B cell (primary cell): ENCODE results near the gene DNAJC2. TPM values are rescaled to one million over a fixed set of nuclear protein-coding genes. Genes with fewer than 3 reads are reported as not detected.

Source experiments
- ATAC-seq: fragments of 200-7000 bp; cut with Tn5 transposase; one replicate; pipeline ENCODE4 v1.10.0; 2021; ENCODE audit warnings: low read depth, mild to moderate bottlenecking, moderate number of reproducible peaks, moderate library complexity
- CTCF ChIA-PET: fragments of 350-600 bp; sonication (Branson Sonifier 250); formaldehyde crosslinking; loops from one replicate; lab custom pipeline; 2021; ENCODE audit warnings: antibody characterized with exemption, inconsistent platforms; lab: Charles Lee
- POLR2A ChIA-PET: fragments of 350-600 bp; sonication (Branson Sonifier 250); formaldehyde crosslinking; loops from one replicate; lab custom pipeline; 2021; ENCODE audit warnings: antibody characterized with exemption; lab: Charles Lee
- DNase-seq: peaks from one replicate; pipeline ENCODE4 v3.0.0; 2013
- H2AFZ ChIP-seq: 2 replicates; pipeline ENCODE4 v1.6.1; 2012; ENCODE audit warnings: mild to moderate bottlenecking, low read depth, low read length; ENCODE audit not compliant: insufficient read depth, poor library complexity, severe bottlenecking
- H3K27ac ChIP-seq, 2 donors: 1 replicate in 1 of 2; 2 replicates in 1 of 2; pipeline ENCODE4 v1.5.1; 2012 to 2013; ENCODE audit warnings: low read length in 2 of 2, mild to moderate bottlenecking in 2 of 2, moderate library complexity in 1 of 2
- H3K27me3 ChIP-seq, 4 experiments: fragments of 200-600 bp in 1 of 4; sonication (generic) in 1 of 4; replicated peaks in 1 of 4; 1 replicate in 2 of 4; 2 replicates in 2 of 4; pipeline versions ENCODE4 v1.6.1 to v1.7.0; 2013 to 2016; ENCODE audit warnings: low read length in 3 of 4, mild to moderate bottlenecking in 2 of 4, mixed read lengths in 1 of 4, moderate library complexity in 1 of 4; ENCODE audit not compliant: insufficient read depth in 4 of 4, control insufficient read depth in 3 of 4; ENCODE audit errors: control extremely low read depth in 1 of 4
- H3K36me3 ChIP-seq, 2 experiments: replicated peaks in 1 of 2; 1 replicate in 1 of 2; 2 replicates in 1 of 2; pipeline versions ENCODE4 v1.6.1 to v1.7.1; 2013; ENCODE audit warnings: low read length in 1 of 2; ENCODE audit not compliant: insufficient read depth in 2 of 2, control insufficient read depth in 1 of 2; ENCODE audit errors: control extremely low read depth in 1 of 2, extremely low read depth in 1 of 2
- H3K4me1 ChIP-seq, 2 donors: fragments of 200-600 bp in 1 of 2; sonication (generic) in 1 of 2; 1 replicate in 1 of 2; 2 replicates in 1 of 2; pipeline versions ENCODE4 v1.5.1 to v1.6.1; 2013 to 2017; ENCODE audit warnings: low read length in 2 of 2; ENCODE audit not compliant: control insufficient read depth in 2 of 2, insufficient read depth in 2 of 2
- H3K4me2 ChIP-seq: replicated peaks from 2 replicates; pipeline ENCODE3; 2012; ENCODE audit warnings: mild to moderate bottlenecking, low read depth, low read length; ENCODE audit not compliant: poor library complexity, severe bottlenecking
- H3K4me3 ChIP-seq, 5 experiments: fragments of 200-600 bp in 1 of 5; sonication (generic) in 1 of 5; 1 replicate in 3 of 5; 2 replicates in 2 of 5; pipeline versions ENCODE4 v1.5.1 to v1.7.0; 2011 to 2016; ENCODE audit warnings: low read length in 4 of 5, mild to moderate bottlenecking in 4 of 5, low read depth in 2 of 5, control low read depth in 1 of 5, moderate library complexity in 1 of 5; ENCODE audit not compliant: insufficient read depth in 1 of 5; ENCODE audit errors: control extremely low read depth in 1 of 5, extremely low read depth in 1 of 5
- H3K79me2 ChIP-seq: fragments of 200-600 bp; sonication (generic); one replicate; pipeline ENCODE4 v1.6.0; 2016; ENCODE audit warnings: low read length; ENCODE audit not compliant: control insufficient read depth, insufficient read depth
- H3K9ac ChIP-seq: fragments of 200-600 bp; sonication (generic); 2 replicates; pipeline ENCODE4 v1.6.1; 2017; ENCODE audit warnings: mild to moderate bottlenecking, low read length, moderate library complexity
- H3K9me3 ChIP-seq, 3 donors: one replicate each; pipeline versions ENCODE4 v1.6.1 to v1.7.1; 2013; ENCODE audit warnings: low read length in 2 of 3; ENCODE audit not compliant: control insufficient read depth in 2 of 3, insufficient read depth in 1 of 3; ENCODE audit errors: control extremely low read depth in 1 of 3
- H4K20me1 ChIP-seq: 2 replicates; pipeline ENCODE4 v1.6.0; 2012; ENCODE audit warnings: mild to moderate bottlenecking, low read length; ENCODE audit not compliant: insufficient read depth, control insufficient read depth, poor library complexity, severe bottlenecking
- H3K27ac Mint-ChIP-seq: one replicate; pipeline ENCODE4 v1.8.0; 2021; ENCODE audit warnings: mixed read lengths
- H3K27me3 Mint-ChIP-seq: one replicate; pipeline ENCODE4 v1.8.0; 2021; ENCODE audit warnings: mixed read lengths
- H3K4me1 Mint-ChIP-seq: one replicate; pipeline ENCODE4 v1.8.0; 2021; ENCODE audit warnings: mixed read lengths
- H3K4me3 Mint-ChIP-seq: one replicate; pipeline ENCODE4 v1.8.0; 2021; ENCODE audit warnings: mixed read lengths
- H3K9me3 Mint-ChIP-seq: one replicate; pipeline ENCODE4 v1.8.0; 2022; ENCODE audit warnings: mixed read lengths; ENCODE audit not compliant: insufficient read depth
- CTCF ChIP-seq: fragments of 200-600 bp; IDR thresholded peaks from one replicate; pipeline ENCODE4 v1.8.0; 2022; ENCODE audit warnings: antibody characterized with exemption, mild to moderate bottlenecking
- EZH2 ChIP-seq: IDR thresholded peaks from 2 replicates; pipeline ENCODE4 v1.6.1; 2012; ENCODE audit warnings: borderline replicate concordance, low read depth, mild to moderate bottlenecking, moderate library complexity, low read length; ENCODE audit not compliant: insufficient read depth, poor library complexity, severe bottlenecking
- WGBS: methylation state at CpG from one replicate; pipeline ENCODE4 v1.1.5; 2013; ENCODE audit warnings: missing lambda C conversion rate; ENCODE audit not compliant: insufficient coverage; 5-methylcytosine and 5-hydroxymethylcytosine counted together
- intact Hi-C: fragments of 100-400 bp; cut with micrococcal nuclease; formaldehyde crosslinking; loops from one replicate; pipeline ENCODE4 v1.10.0; 2022
- polyA plus RNA-seq: library from polyadenylated mRNA; depleted of rRNA; stranded (reverse); fragments of >200 nt; gene quantifications from 2 replicates; pipeline ENCODE4 v1.2.3, GENCODE V29; 2012
- total RNA-seq, 2 donors: library from RNA; stranded (reverse); fragments of 120-200 nt in 1 of 2; gene quantifications; 1 replicate in 1 of 2; 2 replicates in 1 of 2; pipeline versions ENCODE4 v1.2.3 to v1.2.4, GENCODE V29; 2013 to 2022

Gene DNAJC2
- total and polyA plus RNA-seq, 2 donors (not counting 1 experiment from before 2014, with no cell fraction given) = 12.5 to 38.6 TPM

- 89% methylated on average over 3 of the region's 3 CpGs for WGBS
- Histone ChIP-seq H3K4me1 (no peaks in the 10 kb centered on the region), H3K79me2 (no peaks in the 10 kb centered on the region), H3K4me2 (no peak overlapping the region), H3K27me3 (no peaks in the 10 kb centered on the region), H3K9ac (no peak overlapping the region), H3K27ac (no peak overlapping the region), H3K4me3 (no peak overlapping the region), H4K20me1 (no peaks in the 10 kb centered on the region), H3K36me3 (no peaks in the 10 kb centered on the region), H3K9me3 (no peaks in the 10 kb centered on the region), H2AFZ (no peak overlapping the region)
- Mint-ChIP-seq H3K27ac (no peak overlapping the region), H3K9me3 (no peaks in the 10 kb centered on the region), H3K27me3 (peaks cover 20% of the 10 kb centered on the region), H3K4me3 (no peak overlapping the region), H3K4me1 (no peaks in the 10 kb centered on the region)
- ATAC-seq (no peak), DNase-seq (no peak)
- intact Hi-C loops = no loop called here
- CTCF ChIA-PET = no interaction called here
- TF ChIP-seq EZH2 = no peak
- no peak for TF ChIP-seq CTCF
- POLR2A ChIA-PET = no interaction called here
Measured at GRCh38 chr7:103389263-103389662, 44.7 kb upstream of the DNAJC2 start.

- Histone ChIP-seq H3K27ac (no peak overlapping the region), H4K20me1 (no peaks in the 10 kb centered on the region), H3K36me3 (no peaks in the 10 kb centered on the region), H3K79me2 (no peaks in the 10 kb centered on the region), H3K27me3 (no peaks in the 10 kb centered on the region), H3K9ac (no peak overlapping the region), H3K4me3 (no peak overlapping the region), H3K4me2 (no peak overlapping the region), H2AFZ (no peak overlapping the region), H3K4me1 (no peaks in the 10 kb centered on the region), H3K9me3 (no peaks in the 10 kb centered on the region)
- no peak overlapping the region for H3K27ac Mint-ChIP-seq
- ChIA-PET POLR2A (no interaction called here), CTCF (no interaction called here)
- H3K9me3 Mint-ChIP-seq = no peaks in the 10 kb centered on the region
- no peaks in the 10 kb centered on the region for H3K4me1 Mint-ChIP-seq
- no peak overlapping the region for H3K4me3 Mint-ChIP-seq
- ATAC-seq (no peak), DNase-seq (no peak)
- TF ChIP-seq EZH2 (no peak), CTCF (no peak)
- intact Hi-C loops = no loop called here
- WGBS = 100% methylated on average over 2 of the region's 4 CpGs
- H3K27me3 Mint-ChIP-seq = peaks cover 20% of the 10 kb centered on the region
Measured at GRCh38 chr7:103388469-103389140, 44.0 kb upstream of the DNAJC2 start.
